Panc1 (cell line): ENCODE results near the gene GNAZ. TPM values are rescaled to one million over a fixed set of nuclear protein-coding genes. Genes with fewer than 3 reads are reported as not detected.

ENCODE experiments used
- ATAC-seq: fragments of 200-7000 bp; cut with Tn5 transposase; 2 replicates; pipeline ENCODE4 v1.9.1; 2020; ENCODE audit warnings: mild to moderate bottlenecking, moderate library complexity
- BruUV-seq: library from RNA; stranded (reverse); fragments of 400-500 nt; replicated peaks from 2 replicates; lab custom pipeline; 2021; lab: Mats Ljungman, UMichigan
- CTCF ChIA-PET: fragments of 300-600 bp; sonication (Branson Sonifier 250); formaldehyde crosslinking; loops from one replicate; lab custom pipeline; 2022; ENCODE audit warnings: antibody characterized with exemption; lab: Charles Lee
- POLR2A ChIA-PET: fragments of 300-600 bp; sonication (Branson Sonifier 250); formaldehyde crosslinking; loops from one replicate; lab custom pipeline; 2022; ENCODE audit warnings: antibody characterized with exemption; lab: Charles Lee
- DNase-seq: peaks from one replicate; pipeline ENCODE4 v3.0.0-alpha.2; 2010; ENCODE audit warnings: low read depth, low spot score
- H3K27ac ChIP-seq: 2 replicates; pipeline ENCODE4 v1.5.1; 2011; ENCODE audit warnings: mild to moderate bottlenecking, low read length, inconsistent platforms
- H3K27me3 ChIP-seq: fragments of 200-500 bp; sonication (Bioruptor generic); 2 replicates; pipeline ENCODE4 v1.6.0; 2014; ENCODE audit warnings: low read length, inconsistent platforms; ENCODE audit not compliant: control insufficient read depth, insufficient read depth
- H3K36me3 ChIP-seq: fragments of 200-500 bp; sonication (Bioruptor generic); 2 replicates; pipeline ENCODE4 v1.5.1; 2014; ENCODE audit warnings: inconsistent platforms, mild to moderate bottlenecking, low read length, moderate library complexity; ENCODE audit not compliant: control insufficient read depth, insufficient read depth
- H3K4me1 ChIP-seq: 2 replicates; pipeline ENCODE4 v1.5.1; 2011; ENCODE audit warnings: inconsistent platforms, mild to moderate bottlenecking, low read length, moderate library complexity; ENCODE audit not compliant: control insufficient read depth, insufficient read depth
- H3K4me3 ChIP-seq, 2 experiments: 2 replicates each; pipeline ENCODE4 v1.5.1; 2011 to 2012; ENCODE audit warnings: low read depth in 2 of 2, low read length in 2 of 2, mild to moderate bottlenecking in 2 of 2, inconsistent platforms in 1 of 2, moderate library complexity in 1 of 2
- H3K9me3 ChIP-seq: fragments of 200-500 bp; sonication (Bioruptor generic); 2 replicates; pipeline ENCODE4 v1.5.1; 2014; ENCODE audit warnings: low read depth, mild to moderate bottlenecking, inconsistent platforms, low read length, moderate library complexity; ENCODE audit not compliant: control insufficient read depth, insufficient read depth
- POLR2AphosphoS5 ChIP-seq: IDR thresholded peaks from 2 replicates; pipeline ENCODE4 v1.6.1; 2012; ENCODE audit warnings: mild to moderate bottlenecking, low read depth, low read length, moderate library complexity
- SIN3A ChIP-seq: IDR thresholded peaks from 2 replicates; pipeline ENCODE4 v1.6.1; 2012; ENCODE audit warnings: low read depth, mild to moderate bottlenecking, low read length, moderate library complexity, borderline replicate concordance; ENCODE audit not compliant: insufficient read depth
- TCF7L2 ChIP-seq: IDR thresholded peaks from 2 replicates; pipeline ENCODE4 v1.6.1; 2011; ENCODE audit warnings: mild to moderate bottlenecking, low read depth, low read length, inconsistent platforms
- in situ Hi-C: cut with HindIII; loops from 2 replicates; pipeline ENCODE4 v1.10.0; 2016; ENCODE audit warnings: low sequenced_read_pairs, low pct_unique_long_range_greater_than_20kb
- intact Hi-C: fragments of 100-400 bp; cut with micrococcal nuclease; formaldehyde crosslinking; loops from one replicate; pipeline ENCODE4 v1.10.0; 2022; ENCODE audit not compliant: unreplicated experiment
- total RNA-seq: library from RNA; stranded (reverse); gene quantifications from one replicate; pipeline ENCODE4 v1.2.1, GENCODE V29; 2021; ENCODE audit not compliant: unreplicated experiment
- TF ChIP-seq, protein P1 (sequence below), 2 experiments: IDR thresholded peaks; 2 replicates each; pipeline ENCODE4 v1.6.1; 2011 to 2012; ENCODE audit warnings: low read depth in 2 of 2, control low read depth in 1 of 2, low read length in 1 of 2, mild to moderate bottlenecking in 1 of 2, moderate library complexity in 1 of 2; ENCODE audit not compliant: insufficient read depth in 1 of 2
- TF ChIP-seq, protein P2 (sequence below): fragments of 450-650 bp; IDR thresholded peaks from 2 replicates; pipeline ENCODE4 v1.5.1; 2017; ENCODE audit warnings: mild to moderate bottlenecking

GNAZ gene
- total RNA-seq, 1 experiment from 2014 or later: 11.9 TPM

DNA sequence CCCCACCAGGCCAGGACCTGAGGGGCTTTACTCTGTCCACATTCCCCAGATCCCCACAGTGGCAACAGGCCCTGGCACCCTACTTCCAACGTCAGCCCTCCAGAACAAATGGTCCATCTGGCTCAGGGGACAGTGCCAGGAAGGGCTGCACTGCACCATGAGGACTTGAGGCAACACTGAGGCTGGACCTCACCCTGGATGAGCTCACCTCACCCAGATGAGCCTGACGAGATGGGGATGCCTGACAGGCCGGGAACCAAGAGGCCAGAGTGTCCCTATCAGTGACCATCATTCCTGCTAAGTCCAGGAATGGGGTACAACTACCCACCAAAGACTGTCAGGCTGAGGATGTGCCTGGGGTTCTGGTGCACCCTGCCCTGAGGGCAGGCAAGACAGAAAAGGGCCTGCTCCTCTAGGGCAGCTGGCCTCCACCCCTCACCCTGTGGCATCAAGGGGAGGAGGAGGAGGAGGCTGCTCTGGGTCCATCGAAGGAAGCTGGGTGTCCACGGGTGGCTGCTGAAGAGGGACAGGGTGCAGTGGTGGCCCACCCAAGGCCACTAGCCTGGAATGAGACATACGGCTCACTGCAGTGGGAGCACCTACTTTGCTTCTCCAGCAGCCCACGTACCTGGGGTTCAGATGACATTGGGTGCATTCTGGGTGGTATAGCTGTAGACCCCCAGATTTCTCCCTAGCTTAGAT lies 56.9 kb downstream of the GNAZ start:
- H3K36me3 ChIP-seq: no peaks in the 10 kb centered on the region
- ChIA-PET POLR2A (no interaction called here), CTCF (interaction anchor here (2.4 kb wide), 1 partner anchor 167 kb away, joined by 14 read pairs; no protein-coding TSS in a partner anchor)
- TF ChIP-seq, protein P1, sequence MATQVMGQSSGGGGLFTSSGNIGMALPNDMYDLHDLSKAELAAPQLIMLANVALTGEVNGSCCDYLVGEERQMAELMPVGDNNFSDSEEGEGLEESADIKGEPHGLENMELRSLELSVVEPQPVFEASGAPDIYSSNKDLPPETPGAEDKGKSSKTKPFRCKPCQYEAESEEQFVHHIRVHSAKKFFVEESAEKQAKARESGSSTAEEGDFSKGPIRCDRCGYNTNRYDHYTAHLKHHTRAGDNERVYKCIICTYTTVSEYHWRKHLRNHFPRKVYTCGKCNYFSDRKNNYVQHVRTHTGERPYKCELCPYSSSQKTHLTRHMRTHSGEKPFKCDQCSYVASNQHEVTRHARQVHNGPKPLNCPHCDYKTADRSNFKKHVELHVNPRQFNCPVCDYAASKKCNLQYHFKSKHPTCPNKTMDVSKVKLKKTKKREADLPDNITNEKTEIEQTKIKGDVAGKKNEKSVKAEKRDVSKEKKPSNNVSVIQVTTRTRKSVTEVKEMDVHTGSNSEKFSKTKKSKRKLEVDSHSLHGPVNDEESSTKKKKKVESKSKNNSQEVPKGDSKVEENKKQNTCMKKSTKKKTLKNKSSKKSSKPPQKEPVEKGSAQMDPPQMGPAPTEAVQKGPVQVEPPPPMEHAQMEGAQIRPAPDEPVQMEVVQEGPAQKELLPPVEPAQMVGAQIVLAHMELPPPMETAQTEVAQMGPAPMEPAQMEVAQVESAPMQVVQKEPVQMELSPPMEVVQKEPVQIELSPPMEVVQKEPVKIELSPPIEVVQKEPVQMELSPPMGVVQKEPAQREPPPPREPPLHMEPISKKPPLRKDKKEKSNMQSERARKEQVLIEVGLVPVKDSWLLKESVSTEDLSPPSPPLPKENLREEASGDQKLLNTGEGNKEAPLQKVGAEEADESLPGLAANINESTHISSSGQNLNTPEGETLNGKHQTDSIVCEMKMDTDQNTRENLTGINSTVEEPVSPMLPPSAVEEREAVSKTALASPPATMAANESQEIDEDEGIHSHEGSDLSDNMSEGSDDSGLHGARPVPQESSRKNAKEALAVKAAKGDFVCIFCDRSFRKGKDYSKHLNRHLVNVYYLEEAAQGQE (IDR thresholded peaks at IDR 0.05; ENCODE audit: insufficient read depth in 1 of 2, low read depth in 2 of 2, low read length in 1 of 2): no peak
- no peak for TF ChIP-seq POLR2AphosphoS5
- TF ChIP-seq, protein P2, sequence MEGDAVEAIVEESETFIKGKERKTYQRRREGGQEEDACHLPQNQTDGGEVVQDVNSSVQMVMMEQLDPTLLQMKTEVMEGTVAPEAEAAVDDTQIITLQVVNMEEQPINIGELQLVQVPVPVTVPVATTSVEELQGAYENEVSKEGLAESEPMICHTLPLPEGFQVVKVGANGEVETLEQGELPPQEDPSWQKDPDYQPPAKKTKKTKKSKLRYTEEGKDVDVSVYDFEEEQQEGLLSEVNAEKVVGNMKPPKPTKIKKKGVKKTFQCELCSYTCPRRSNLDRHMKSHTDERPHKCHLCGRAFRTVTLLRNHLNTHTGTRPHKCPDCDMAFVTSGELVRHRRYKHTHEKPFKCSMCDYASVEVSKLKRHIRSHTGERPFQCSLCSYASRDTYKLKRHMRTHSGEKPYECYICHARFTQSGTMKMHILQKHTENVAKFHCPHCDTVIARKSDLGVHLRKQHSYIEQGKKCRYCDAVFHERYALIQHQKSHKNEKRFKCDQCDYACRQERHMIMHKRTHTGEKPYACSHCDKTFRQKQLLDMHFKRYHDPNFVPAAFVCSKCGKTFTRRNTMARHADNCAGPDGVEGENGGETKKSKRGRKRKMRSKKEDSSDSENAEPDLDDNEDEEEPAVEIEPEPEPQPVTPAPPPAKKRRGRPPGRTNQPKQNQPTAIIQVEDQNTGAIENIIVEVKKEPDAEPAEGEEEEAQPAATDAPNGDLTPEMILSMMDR: no peak
- no peak for TF ChIP-seq SIN3A
- no peak for TF ChIP-seq TCF7L2
- H3K27me3 ChIP-seq: no peaks in the 10 kb centered on the region
- intact Hi-C loops: no loop called here
- ATAC-seq (no peak), DNase-seq (no peak)
- in situ Hi-C loops: no loop called here
- H3K4me3 ChIP-seq: no peak overlapping the region
- H3K4me1 ChIP-seq: no peaks in the 10 kb centered on the region
- BruUV-seq: no TSS peak
- no peaks in the 10 kb centered on the region for H3K9me3 ChIP-seq
- H3K27ac ChIP-seq: no peak overlapping the region

DNA sequence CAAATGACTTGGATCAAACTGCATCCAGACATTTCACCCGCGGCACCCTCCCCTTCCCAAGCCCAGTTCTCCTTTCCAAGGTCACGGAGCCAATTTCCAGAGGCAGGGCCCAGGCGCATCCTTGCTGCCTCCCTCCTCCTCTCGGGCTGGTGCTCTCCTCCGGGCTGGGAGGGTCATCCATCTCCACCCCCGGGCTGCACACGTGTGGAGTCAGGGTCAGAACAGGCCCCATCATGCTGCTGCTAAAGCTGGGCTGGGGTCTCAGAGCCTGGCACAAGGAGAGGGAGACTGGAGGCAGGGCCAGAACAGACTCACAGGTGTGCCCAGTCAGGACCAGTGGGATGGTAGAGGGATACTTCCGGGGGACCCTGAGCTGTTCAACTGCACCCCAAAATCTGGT lies 57.5 kb downstream of the GNAZ start:
- no peak overlapping the region for H3K27ac ChIP-seq

More for the DNA sequence above, 57.5 kb downstream of the GNAZ start:
- H3K27me3 ChIP-seq: no peaks in the 10 kb centered on the region
- no peak for TF ChIP-seq TCF7L2
- no peak for TF ChIP-seq SIN3A
- TF ChIP-seq, protein P1 (IDR thresholded peaks at IDR 0.05; ENCODE audit: insufficient read depth in 1 of 2, low read depth in 2 of 2, low read length in 1 of 2): no peak
- TF ChIP-seq, protein P2: no peak
- TF ChIP-seq POLR2AphosphoS5: no peak
- intact Hi-C loops: loop anchor here (1.0 kb wide), 1 partner anchor 168 kb away; no protein-coding TSS in a partner anchor
- no peaks in the 10 kb centered on the region for H3K4me1 ChIP-seq
- DNase-seq (no peak), ATAC-seq (no peak)
- no TSS peak for BruUV-seq
- ChIA-PET CTCF (interaction anchor here (0.6 to 2.4 kb wide), 2 partner anchors 168 to 203 kb away, joined by 3 to 14 read pairs; no protein-coding TSS in a partner anchor), POLR2A (no interaction called here)
- H3K4me3 ChIP-seq: no peak overlapping the region
- no peaks in the 10 kb centered on the region for H3K9me3 ChIP-seq
- in situ Hi-C loops: no loop called here
- H3K36me3 ChIP-seq: no peaks in the 10 kb centered on the region
